Measurements from ENCODE around the gene SYNPR.

DNA sequence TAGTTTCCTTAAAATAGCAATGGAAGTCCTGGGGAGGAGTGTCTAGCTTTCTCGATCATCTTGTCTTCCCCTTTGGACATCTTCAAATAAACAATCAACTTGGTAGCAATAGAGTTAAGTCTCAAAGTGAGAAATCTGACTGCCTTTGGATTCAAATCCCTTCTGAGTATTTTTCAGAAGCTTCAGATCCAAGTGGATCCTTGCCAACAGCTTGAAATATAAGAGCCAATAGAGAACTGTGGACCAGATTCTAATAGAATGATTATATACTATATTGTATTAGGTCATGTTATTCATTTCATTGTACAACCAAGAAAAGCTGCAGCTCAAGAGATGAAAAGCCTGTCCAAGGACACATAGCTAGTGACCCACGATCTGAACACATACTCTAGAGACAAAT, 60.2 kb downstream of the SYNPR start:
- TF ChIP-seq GATA2 (IDR thresholded peaks at IDR 0.05; ENCODE audit: low read depth, low read length), result no peak
- no peak for TF ChIP-seq GATA3 (IDR thresholded peaks at IDR 0.05; ENCODE audit: low read depth, low read length)

Data from SH-SY5Y (cell line).